MCF 10A (cell line): ENCODE results near the gene GLIS2. TPM values are rescaled to one million over a fixed set of nuclear protein-coding genes. Genes with fewer than 3 reads are reported as not detected.

Experiments
- BruUV-seq: library from RNA; stranded (reverse); fragments of 400-500 nt; replicated peaks from 2 replicates; lab custom pipeline; 2021; lab: Mats Ljungman, UMichigan
- CTCF ChIA-PET: fragments of 300-600 bp; sonication (Branson Sonifier 250); formaldehyde crosslinking; extraction: SDS; loops from one replicate; lab custom pipeline; 2021; ENCODE audit warnings: antibody characterized with exemption, inconsistent platforms; lab: Yijun Ruan, JAX
- POLR2A ChIA-PET: fragments of 300-600, 350-650 bp; sonication (Branson Sonifier 250); formaldehyde crosslinking; extraction: SDS; loops from one replicate; lab custom pipeline; 2020; ENCODE audit warnings: antibody characterized with exemption, inconsistent platforms; lab: Yijun Ruan, JAX
- DNase-seq: peaks from one replicate; pipeline ENCODE4 v3.0.0-alpha.2; 2018; ENCODE audit not compliant: unreplicated experiment
- H3K27ac Mint-ChIP-seq: one replicate; pipeline ENCODE4 v1.8.0; 2022; ENCODE audit warnings: mild to moderate bottlenecking, low read depth, mixed read lengths; ENCODE audit not compliant: unreplicated experiment
- H3K27me3 Mint-ChIP-seq: one replicate; pipeline ENCODE4 v1.8.0; 2022; ENCODE audit warnings: mixed read lengths; ENCODE audit not compliant: insufficient read depth, unreplicated experiment
- H3K36me3 Mint-ChIP-seq: one replicate; pipeline ENCODE4 v1.8.0; 2022; ENCODE audit warnings: mild to moderate bottlenecking, moderate library complexity, mixed read lengths; ENCODE audit not compliant: insufficient read depth, unreplicated experiment
- H3K4me1 Mint-ChIP-seq: one replicate; pipeline ENCODE4 v1.8.0; 2022; ENCODE audit warnings: mixed read lengths; ENCODE audit not compliant: insufficient read depth, unreplicated experiment
- H3K4me3 Mint-ChIP-seq: one replicate; pipeline ENCODE4 v1.8.0; 2022; ENCODE audit warnings: mild to moderate bottlenecking, moderate library complexity, mixed read lengths; ENCODE audit not compliant: unreplicated experiment
- H3K9me3 Mint-ChIP-seq: one replicate; pipeline ENCODE4 v1.8.0; 2022; ENCODE audit warnings: mixed read lengths; ENCODE audit not compliant: unreplicated experiment
- intact Hi-C: fragments of 100-400 bp; cut with micrococcal nuclease; formaldehyde crosslinking; loops from 2 replicates; pipeline ENCODE4 v1.14.1; 2022
- total RNA-seq: library from RNA; stranded (reverse); gene quantifications from 2 replicates; pipeline ENCODE4 v1.2.3, GENCODE V29; 2022
- TF ChIP-seq, protein P1 (sequence below): fragments of 200-600 bp; IDR thresholded peaks from one replicate; pipeline ENCODE4 v1.8.0; 2022; ENCODE audit warnings: antibody characterized with exemption, mild to moderate bottlenecking; ENCODE audit not compliant: unreplicated experiment

GLIS2 gene
- total RNA-seq, 1 experiment from 2014 or later, result 14.7 TPM

DNA sequence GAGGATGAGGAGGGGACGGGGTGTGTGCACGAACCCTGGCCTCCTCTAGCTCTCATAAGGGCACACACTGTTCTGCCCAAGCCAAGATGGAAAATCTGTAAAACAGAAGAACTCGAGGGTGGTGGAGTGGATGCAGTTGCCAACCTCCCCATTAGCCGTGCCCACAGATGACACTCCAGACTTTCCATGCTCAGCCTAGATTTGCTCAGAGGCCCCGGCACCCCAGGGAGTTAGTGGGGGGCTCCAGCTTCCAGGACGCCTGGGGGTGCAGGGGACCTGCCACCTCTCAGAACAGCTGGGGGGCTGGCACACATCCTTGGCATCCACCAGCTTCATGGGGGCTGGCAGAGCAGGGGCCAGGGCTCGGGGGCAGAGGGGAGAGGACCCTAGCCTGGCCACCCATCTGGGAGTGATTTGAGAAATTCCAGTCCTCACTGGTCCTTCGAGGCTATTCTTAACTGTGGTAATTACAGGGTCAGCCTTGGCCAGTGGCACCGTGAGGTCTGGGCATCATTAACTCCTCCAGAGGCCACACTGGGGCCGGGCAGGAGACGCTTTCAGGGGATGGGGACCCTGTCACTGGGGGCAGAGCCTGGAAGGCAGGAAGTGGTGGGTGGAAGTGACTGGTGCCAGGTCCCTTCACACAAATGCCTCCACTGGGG, 70.1 kb downstream of the GLIS2 start:
- no peak for DNase-seq
- no peak overlapping the region for H3K27ac Mint-ChIP-seq
- TF ChIP-seq, protein P1, sequence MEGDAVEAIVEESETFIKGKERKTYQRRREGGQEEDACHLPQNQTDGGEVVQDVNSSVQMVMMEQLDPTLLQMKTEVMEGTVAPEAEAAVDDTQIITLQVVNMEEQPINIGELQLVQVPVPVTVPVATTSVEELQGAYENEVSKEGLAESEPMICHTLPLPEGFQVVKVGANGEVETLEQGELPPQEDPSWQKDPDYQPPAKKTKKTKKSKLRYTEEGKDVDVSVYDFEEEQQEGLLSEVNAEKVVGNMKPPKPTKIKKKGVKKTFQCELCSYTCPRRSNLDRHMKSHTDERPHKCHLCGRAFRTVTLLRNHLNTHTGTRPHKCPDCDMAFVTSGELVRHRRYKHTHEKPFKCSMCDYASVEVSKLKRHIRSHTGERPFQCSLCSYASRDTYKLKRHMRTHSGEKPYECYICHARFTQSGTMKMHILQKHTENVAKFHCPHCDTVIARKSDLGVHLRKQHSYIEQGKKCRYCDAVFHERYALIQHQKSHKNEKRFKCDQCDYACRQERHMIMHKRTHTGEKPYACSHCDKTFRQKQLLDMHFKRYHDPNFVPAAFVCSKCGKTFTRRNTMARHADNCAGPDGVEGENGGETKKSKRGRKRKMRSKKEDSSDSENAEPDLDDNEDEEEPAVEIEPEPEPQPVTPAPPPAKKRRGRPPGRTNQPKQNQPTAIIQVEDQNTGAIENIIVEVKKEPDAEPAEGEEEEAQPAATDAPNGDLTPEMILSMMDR, result no peak
- peaks cover 8% of the 10 kb centered on the region for H3K36me3 Mint-ChIP-seq
- H3K27me3 Mint-ChIP-seq, result no peaks in the 10 kb centered on the region
- no peak overlapping the region for H3K4me3 Mint-ChIP-seq
- BruUV-seq, result no TSS peak
- intact Hi-C loops, result no loop called here
- POLR2A ChIA-PET, result no interaction called here
- H3K9me3 Mint-ChIP-seq, result no peaks in the 10 kb centered on the region
- no peaks in the 10 kb centered on the region for H3K4me1 Mint-ChIP-seq
- CTCF ChIA-PET, result interaction anchor here (0.6 to 10.0 kb wide), 3 partner anchors 16 to 28 kb away, joined by 3 to 129 read pairs (median 4); no protein-coding TSS in a partner anchor

GRCh38 chr16:4386451-4386805, 70.6 kb downstream of the GLIS2 start:
- H3K27me3 Mint-ChIP-seq, result no peaks in the 10 kb centered on the region
- peaks cover 12% of the 10 kb centered on the region for H3K36me3 Mint-ChIP-seq
- CTCF ChIA-PET, result interaction anchor here (0.6 to 10.0 kb wide), 3 partner anchors 17 to 31 kb away, joined by 3 to 129 read pairs (median 4); no protein-coding TSS in a partner anchor
- no peaks in the 10 kb centered on the region for H3K9me3 Mint-ChIP-seq
- H3K27ac Mint-ChIP-seq, result no peak overlapping the region
- TF ChIP-seq, protein P1, result no peak
- no peak for DNase-seq
- POLR2A ChIA-PET, result interaction anchor here (0.5 kb wide), 1 partner anchor 88 kb away, joined by 3 read pairs; no protein-coding TSS in a partner anchor
- intact Hi-C loops, result no loop called here
- BruUV-seq, result no TSS peak
- no peaks in the 10 kb centered on the region for H3K4me1 Mint-ChIP-seq
- H3K4me3 Mint-ChIP-seq, result no peak overlapping the region

- H3K36me3 Mint-ChIP-seq, result peaks cover 12% of the 10 kb centered on the region
- ChIA-PET POLR2A (interaction anchor here (0.5 to 1.1 kb wide), 2 partner anchors 13 to 88 kb away, joined by 3 read pairs; no protein-coding TSS in a partner anchor), CTCF (interaction anchor here (0.6 to 10.0 kb wide), 3 partner anchors 16 to 32 kb away, joined by 3 to 129 read pairs (median 4); no protein-coding TSS in a partner anchor)
- no peak overlapping the region for H3K27ac Mint-ChIP-seq
- H3K27me3 Mint-ChIP-seq, result no peaks in the 10 kb centered on the region
- H3K9me3 Mint-ChIP-seq, result no peaks in the 10 kb centered on the region
- TF ChIP-seq, protein P1, result no peak
- H3K4me3 Mint-ChIP-seq, result no peak overlapping the region
- H3K4me1 Mint-ChIP-seq, result no peaks in the 10 kb centered on the region
- intact Hi-C loops, result no loop called here
- DNase-seq, result no peak
- BruUV-seq, result no TSS peak
Observed at GRCh38 chr16:4386951-4387565, 71.2 kb downstream of the GLIS2 start.

DNA sequence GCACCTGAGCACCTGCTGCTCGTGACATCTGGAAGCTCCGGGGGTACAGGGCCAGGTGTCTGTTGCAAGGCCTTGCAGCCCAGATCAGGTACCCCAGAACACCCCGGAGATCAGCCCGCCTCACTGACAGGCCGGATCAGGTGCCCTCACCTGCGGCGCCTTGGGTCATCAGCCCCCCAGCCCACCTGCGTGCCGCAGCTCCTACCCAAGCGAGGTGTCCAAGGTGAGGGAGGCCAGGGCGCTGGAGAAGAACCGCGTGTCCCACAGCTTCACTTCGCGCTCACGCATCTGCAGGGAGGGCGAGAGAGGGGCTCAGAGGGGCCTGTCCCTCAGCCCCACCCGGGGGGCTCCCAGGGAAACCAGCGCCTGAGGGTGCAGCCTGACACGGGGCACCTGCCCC, 71.9 kb downstream of the GLIS2 start:
- H3K27me3 Mint-ChIP-seq, result no peaks in the 10 kb centered on the region
- TF ChIP-seq, protein P1, result no peak
- CTCF ChIA-PET, result interaction anchor here (10.0 kb wide), 1 partner anchor 15 kb away, joined by 129 read pairs; no protein-coding TSS in a partner anchor
- POLR2A ChIA-PET, result interaction anchor here (1.1 kb wide), 1 partner anchor 14 kb away, joined by 3 read pairs; no protein-coding TSS in a partner anchor
- no peak for DNase-seq
- peaks cover 12% of the 10 kb centered on the region for H3K36me3 Mint-ChIP-seq
- no peak overlapping the region for H3K4me3 Mint-ChIP-seq
- peaks cover 7% of the 10 kb centered on the region for H3K4me1 Mint-ChIP-seq
- intact Hi-C loops, result no loop called here
- H3K27ac Mint-ChIP-seq, result no peak overlapping the region
- BruUV-seq, result no TSS peak
- no peaks in the 10 kb centered on the region for H3K9me3 Mint-ChIP-seq
